HepG2 (cell line): ENCODE results near the gene RBM6. TPM values are rescaled to one million over a fixed set of nuclear protein-coding genes. Genes with fewer than 3 reads are reported as not detected.

Experiments used
- ADNP ChIP-seq: sonication (generic); formaldehyde crosslinking; IDR thresholded peaks from 2 replicates; pipeline ENCODE4 v1.4.0; 2020; ENCODE audit warnings: missing genetic modification reagents
- GATAD1 ChIP-seq: IDR thresholded peaks from 2 replicates; pipeline ENCODE4 v1.6.1; 2016; ENCODE audit warnings: missing genetic modification reagents, missing compliant biosample characterization
- HBP1 ChIP-seq: IDR thresholded peaks from 2 replicates; pipeline ENCODE4 v1.6.1; 2016; ENCODE audit warnings: low read depth, control low read depth
- HCFC1 ChIP-seq: fragments of 150-350 bp; IDR thresholded peaks from 2 replicates; pipeline ENCODE4 v1.6.1; 2014; ENCODE audit warnings: low read depth, low read length
- HOMEZ ChIP-seq: IDR thresholded peaks from 2 replicates; pipeline ENCODE4 v1.6.1; 2016; ENCODE audit warnings: low read depth
- IRX3 ChIP-seq: sonication (generic); formaldehyde crosslinking; IDR thresholded peaks from 2 replicates; pipeline ENCODE4 v1.8.1; 2023; ENCODE audit warnings: mild to moderate bottlenecking, low read depth, missing genetic modification reagents, borderline replicate concordance
- JARID2 ChIP-seq: sonication (generic); formaldehyde crosslinking; IDR thresholded peaks from 2 replicates; pipeline ENCODE4 v1.8.1; 2023; ENCODE audit warnings: missing genetic modification reagents, inconsistent platforms; ENCODE audit not compliant: insufficient replicate concordance
- KDM6A ChIP-seq: IDR thresholded peaks from 2 replicates; pipeline ENCODE4 v1.6.1; 2016; ENCODE audit warnings: low read depth
- NFIB ChIP-seq: sonication (generic); formaldehyde crosslinking; IDR thresholded peaks from 2 replicates; pipeline ENCODE4 v1.9.0; 2021; ENCODE audit warnings: missing genetic modification reagents, mild to moderate bottlenecking, borderline replicate concordance
- NFIC ChIP-seq: IDR thresholded peaks from 2 replicates; pipeline ENCODE4 v1.6.1; 2012; ENCODE audit warnings: mild to moderate bottlenecking, low read length, inconsistent platforms
- PLRG1 ChIP-seq: fragments of 450-650 bp; conservative IDR thresholded peaks from 2 replicates; pipeline ENCODE4 v1.6.1; 2016
- POLR2AphosphoS2 ChIP-seq: IDR thresholded peaks from 2 replicates; pipeline ENCODE4 v1.6.1; 2011; ENCODE audit warnings: low read depth, low read length, improper control_type of control experiment
- POLR2G ChIP-seq: fragments of 200-400 bp; formaldehyde crosslinking; IDR thresholded peaks from 2 replicates; pipeline ENCODE4 v1.6.1; 2018; ENCODE audit warnings: mild to moderate bottlenecking, low read depth, low read length, moderate library complexity
- RORA ChIP-seq: sonication (generic); formaldehyde crosslinking; IDR thresholded peaks from 2 replicates; pipeline ENCODE4 v1.5.0; 2020; ENCODE audit warnings: mild to moderate bottlenecking, missing genetic modification reagents, moderate library complexity
- SAP130 ChIP-seq: IDR thresholded peaks from 2 replicates; pipeline ENCODE4 v1.6.1; 2016; ENCODE audit warnings: low read depth
- SP2 ChIP-seq: sonication (generic); formaldehyde crosslinking; IDR thresholded peaks from 2 replicates; pipeline ENCODE4 v1.5.1; 2020; ENCODE audit warnings: mild to moderate bottlenecking, missing genetic modification reagents
- SRF ChIP-seq: IDR thresholded peaks from 2 replicates; pipeline ENCODE4 v1.6.1; 2011; ENCODE audit warnings: mild to moderate bottlenecking, low read depth, low read length, moderate library complexity
- YEATS2 ChIP-seq: sonication (generic); formaldehyde crosslinking; IDR thresholded peaks from 2 replicates; pipeline ENCODE4 v1.4.0; 2020; ENCODE audit warnings: missing genetic modification reagents, borderline replicate concordance
- ZKSCAN8 ChIP-seq: IDR thresholded peaks from 2 replicates; pipeline ENCODE4 v1.6.1; 2016; ENCODE audit warnings: borderline replicate concordance, missing genetic modification reagents, missing compliant biosample characterization
- ZNF205 ChIP-seq: IDR thresholded peaks from 2 replicates; pipeline ENCODE4 v1.6.1; 2018; ENCODE audit warnings: missing biosample characterization, missing genetic modification reagents
- ZNF264 ChIP-seq: sonication (generic); formaldehyde crosslinking; IDR thresholded peaks from 2 replicates; pipeline ENCODE4 v1.4.0; 2020; ENCODE audit warnings: missing genetic modification reagents
- ZNF33B ChIP-seq: sonication (generic); formaldehyde crosslinking; IDR thresholded peaks from 2 replicates; pipeline ENCODE4 v1.5.1; 2020; ENCODE audit warnings: mild to moderate bottlenecking, missing genetic modification reagents
- ZNF451 ChIP-seq: sonication (generic); formaldehyde crosslinking; IDR thresholded peaks from 2 replicates; pipeline ENCODE4 v1.5.0; 2020; ENCODE audit warnings: mild to moderate bottlenecking, missing genetic modification reagents
- ZNF512 ChIP-seq: sonication (generic); formaldehyde crosslinking; IDR thresholded peaks from 2 replicates; pipeline ENCODE4 v1.4.0; 2020; ENCODE audit warnings: mild to moderate bottlenecking, missing genetic modification reagents
- ZNF562 ChIP-seq: sonication (generic); formaldehyde crosslinking; IDR thresholded peaks from 2 replicates; pipeline ENCODE4 v1.8.0; 2022; ENCODE audit warnings: missing genetic modification reagents, borderline replicate concordance
- ZNF563 ChIP-seq: sonication (generic); formaldehyde crosslinking; IDR thresholded peaks from 2 replicates; pipeline ENCODE4 v1.8.0; 2022; ENCODE audit warnings: mild to moderate bottlenecking, moderate library complexity, missing genetic modification reagents
- ZNF569 ChIP-seq: sonication (generic); formaldehyde crosslinking; IDR thresholded peaks from 2 replicates; pipeline ENCODE4 v1.5.0; 2020; ENCODE audit warnings: mild to moderate bottlenecking, missing genetic modification reagents, moderate library complexity, borderline replicate concordance
- ZNF83 ChIP-seq: sonication (generic); formaldehyde crosslinking; IDR thresholded peaks from 2 replicates; pipeline ENCODE4 v1.4.0; 2020; ENCODE audit warnings: missing genetic modification reagents, mild to moderate bottlenecking, borderline replicate concordance
- polyA plus RNA-seq, 8 experiments: library from polyadenylated mRNA; depleted of rRNA in 3 of 8; stranded (reverse) in 7 of 8; unstranded in 1 of 8; fragments of >200 nt; fragmentation: Illumina TruSeq in 4 of 8; extraction: Trizol in 4 of 8; gene quantifications; 2 replicates each; pipeline versions ENCODE4 v1.2.1 to v1.2.3, GENCODE V29; 2011 to 2016; ENCODE audit warnings: low read depth in 4 of 8, missing spikeins in 1 of 8, mixed read lengths in 1 of 8; ENCODE audit not compliant: insufficient read depth in 1 of 8
- total RNA-seq, 5 experiments: library from RNA; depleted of rRNA; stranded (reverse); fragments of >200 nt; fragmentation: Illumina TruSeq; extraction: Trizol; gene quantifications; 2 replicates each; pipeline ENCODE4 v1.2.3, GENCODE V29; 2016; ENCODE audit warnings: low read depth in 1 of 5

RBM6 gene
- total and polyA plus RNA-seq, 2 of the 13 experiments (the other 11 are each of a cell fraction or from before 2014, with no cell fraction given): 72.7 to 86.1 TPM

- TF ChIP-seq ZNF451 (CRISPR knock-in tag): 0 out of 2 replicates have a peak, but pooled peaks have one; percentile 5
- TF ChIP-seq ZNF205 (CRISPR knock-in tag): peak; percentile 85
- TF ChIP-seq GATAD1 (CRISPR knock-in tag): peak; percentile 89
- TF ChIP-seq HCFC1: peak; percentile 86
- TF ChIP-seq ZNF562 (CRISPR knock-in tag): no peak
- peak; percentile 58; the same call in 1 of the 2 replicates for TF ChIP-seq ZKSCAN8
- TF ChIP-seq PLRG1: no peak
- TF ChIP-seq ZNF569: peak; percentile 52; the same call in 1 of the 2 replicates
- TF ChIP-seq HOMEZ (CRISPR knock-in tag): no peak
- TF ChIP-seq POLR2G: peak; percentile 95
- no peak; the same call in 1 of the 2 replicates for TF ChIP-seq NFIC
- TF ChIP-seq ZNF512: no peak
- peak; percentile 94 for TF ChIP-seq SAP130 (CRISPR knock-in tag)
- no peak for TF ChIP-seq IRX3 (CRISPR knock-in tag)
- TF ChIP-seq HBP1: peak; percentile 70; the same call in 1 of the 2 replicates
- TF ChIP-seq ZNF264: peak; percentile 80
- TF ChIP-seq ZNF33B (CRISPR knock-in tag): peak; percentile 66; the same call in 1 of the 2 replicates
- peak; percentile 85; the same call in 1 of the 2 replicates for TF ChIP-seq ZNF563 (CRISPR knock-in tag)
- TF ChIP-seq RORA (CRISPR knock-in tag): no peak
- peak; percentile 82 for TF ChIP-seq SRF
- TF ChIP-seq ADNP (CRISPR knock-in tag): 0 out of 2 replicates have a peak, but pooled peaks have one; percentile 21
- TF ChIP-seq NFIB: no peak
- peak; percentile 66; the same call in 1 of the 2 replicates for TF ChIP-seq ZNF83 (CRISPR knock-in tag)
- TF ChIP-seq JARID2: no peak
- no peak for TF ChIP-seq POLR2AphosphoS2
- TF ChIP-seq SP2 (CRISPR knock-in tag): peak; percentile 85
- no peak for TF ChIP-seq KDM6A (CRISPR knock-in tag)
- TF ChIP-seq YEATS2 (CRISPR knock-in tag): peak; percentile 72
Observed at GRCh38 chr3:49939858-49940666, at the start of gene RBM6 (continued).
